Measurements from ENCODE around the gene ADAM15.

The ADAM15 gene

GRCh38 chr1:155050560-155051341, at the start of gene ADAM15:
Gene ADAM15 (plus strand): TSS chr1:155051316. CDS start chr1:155051387, 71 bp downstream.
- peak within 1 kb of the TSS; percentile 70 for H3K4me3 ChIP-seq (replicated peaks; ENCODE audit: low read depth, low read length)
- peak; percentile 56 for DNase-seq (ENCODE audit: low read depth)
- peak; percentile 64 for TF ChIP-seq CTCF (IDR thresholded peaks at IDR 0.05; ENCODE audit: low read length, missing control alignments)

GRCh38 chr1:155001425-155001674, 49.8 kb upstream of the ADAM15 start:
- DNase-seq (ENCODE audit: low read depth), result peak; percentile 27
- no peak for TF ChIP-seq CTCF (IDR thresholded peaks at IDR 0.05; ENCODE audit: low read length, missing control alignments)
- peak overlapping the region; percentile 90 for H3K4me3 ChIP-seq (replicated peaks; ENCODE audit: low read depth, low read length)

GRCh38 chr1:155001675-155002463, 49.2 kb upstream of the ADAM15 start:
- peak overlapping the region; percentile 90 for H3K4me3 ChIP-seq (replicated peaks; ENCODE audit: low read depth, low read length)
- TF ChIP-seq CTCF (IDR thresholded peaks at IDR 0.05; ENCODE audit: low read length, missing control alignments), result peak; percentile 45
- peak; percentile 99 for DNase-seq (ENCODE audit: low read depth)

- no peak for TF ChIP-seq CTCF (IDR thresholded peaks at IDR 0.05; ENCODE audit: low read length, missing control alignments)
- DNase-seq (ENCODE audit: low read depth), result no peak
- peak within 1 kb of the TSS; percentile 90 for H3K4me3 ChIP-seq (replicated peaks; ENCODE audit: low read depth, low read length)
Measured at GRCh38 chr1:155002464-155003226, 48.5 kb upstream of the ADAM15 start, which contains the start of gene ZBTB7B. Gene ZBTB7B (plus strand): TSS chr1:155002802. CDS start chr1:155014661, 11,859 bp downstream.

GRCh38 chr1:155003227-155003765, 47.8 kb upstream of the ADAM15 start:
- DNase-seq (ENCODE audit: low read depth), result no peak
- H3K4me3 ChIP-seq (replicated peaks; ENCODE audit: low read depth, low read length), result peak overlapping the region; percentile 90
- TF ChIP-seq CTCF (IDR thresholded peaks at IDR 0.05; ENCODE audit: low read length, missing control alignments), result no peak

- no peak for TF ChIP-seq CTCF (IDR thresholded peaks at IDR 0.05; ENCODE audit: low read length, missing control alignments)
- no peak for DNase-seq (ENCODE audit: low read depth)
- peak overlapping the region; percentile 90 for H3K4me3 ChIP-seq (replicated peaks; ENCODE audit: low read depth, low read length)
Measured at GRCh38 chr1:155003766-155004351, 47.3 kb upstream of the ADAM15 start.

All from fibroblast of pulmonary artery (primary cell).